H1 (cell line): Measurements from ENCODE around the gene TAMALIN. TPM values are rescaled to one million over a fixed set of nuclear protein-coding genes. Genes with fewer than 3 reads are reported as not detected.

Experiments used
- CTCF ChIA-PET: fragments of 300-600 bp; sonication (Branson Sonifier 250); formaldehyde crosslinking; loops from one replicate; lab custom pipeline; 2021; ENCODE audit not compliant: partially characterized antibody; lab: Charles Lee
- POLR2A ChIA-PET: fragments of 300-600 bp; sonication (Branson Sonifier 250); formaldehyde crosslinking; loops from one replicate; lab custom pipeline; 2021; ENCODE audit warnings: inconsistent platforms; ENCODE audit not compliant: partially characterized antibody; lab: Charles Lee
- DNase-seq, 2 experiments: peaks; one replicate each; pipeline versions ENCODE4 v3.0.0 to v3.0.0-alpha.2; 2010 to 2022; ENCODE audit warnings: low spot score in 2 of 2, low read depth in 1 of 2, mixed read lengths in 1 of 2
- FAIRE-seq: peaks from 2 replicates; lab custom pipeline; 2011; peaks lifted over from hg19 to GRCh38; lab: Jason Lieb, UNC
- H2AFZ ChIP-seq: 2 replicates; pipeline ENCODE4 v1.8.1; 2012; ENCODE audit warnings: low read length, inconsistent platforms
- H2AK5ac ChIP-seq: 2 replicates; pipeline ENCODE4 v1.6.1; 2013; ENCODE audit warnings: low read depth, low read length
- H2BK120ac ChIP-seq: replicated peaks from 2 replicates; pipeline ENCODE3; 2013; ENCODE audit warnings: low read depth, low read length, inconsistent platforms
- H2BK12ac ChIP-seq: 2 replicates; pipeline ENCODE4 v1.6.1; 2013; ENCODE audit warnings: low read depth, low read length
- H2BK15ac ChIP-seq: 2 replicates; pipeline ENCODE4 v1.6.1; 2013; ENCODE audit warnings: low read length
- H2BK20ac ChIP-seq: 2 replicates; pipeline ENCODE4 v1.6.1; 2013; ENCODE audit warnings: low read length
- H2BK5ac ChIP-seq: 2 replicates; pipeline ENCODE4 v1.6.1; 2013; ENCODE audit warnings: low read depth, low read length
- H3K14ac ChIP-seq: 2 replicates; pipeline ENCODE4 v1.6.1; 2013; ENCODE audit warnings: inconsistent platforms; ENCODE audit not compliant: insufficient read length
- H3K18ac ChIP-seq: 2 replicates; pipeline ENCODE4 v1.6.1; 2013; ENCODE audit warnings: low read length; ENCODE audit errors: extremely low read depth
- H3K23ac ChIP-seq: 2 replicates; pipeline ENCODE4 v1.6.1; 2013; ENCODE audit warnings: inconsistent platforms; ENCODE audit not compliant: insufficient read length
- H3K23me2 ChIP-seq: 2 replicates; pipeline ENCODE4 v1.6.1; 2013; ENCODE audit warnings: low read depth, low read length
- H3K27ac ChIP-seq: 2 replicates; pipeline ENCODE4 v1.6.1; 2011; ENCODE audit warnings: low read depth, low read length, inconsistent platforms
- H3K27me3 ChIP-seq, 4 experiments: replicated peaks in 1 of 4; 1 replicate in 1 of 4; 2 replicates in 3 of 4; pipeline versions ENCODE4 v1.6.1 to v1.8.1; 2011 to 2013; ENCODE audit warnings: low read length in 3 of 4, mild to moderate bottlenecking in 3 of 4, inconsistent platforms in 2 of 4, mixed read lengths in 2 of 4, moderate library complexity in 1 of 4; ENCODE audit not compliant: control insufficient read depth in 3 of 4, insufficient read depth in 3 of 4; ENCODE audit errors: extremely low read depth in 1 of 4
- H3K36me3 ChIP-seq, 4 experiments: 2 replicates each; pipeline versions ENCODE4 v1.6.1 to v1.8.1; 2011 to 2013; ENCODE audit warnings: mild to moderate bottlenecking in 4 of 4, low read length in 3 of 4, moderate library complexity in 2 of 4, control low read depth in 1 of 4, inconsistent platforms in 1 of 4; ENCODE audit not compliant: insufficient read depth in 4 of 4, control insufficient read depth in 2 of 4
- H3K4ac ChIP-seq: replicated peaks from 2 replicates; pipeline ENCODE3; 2013; ENCODE audit warnings: low read length, low read depth, mixed read lengths, inconsistent platforms; ENCODE audit not compliant: insufficient read length
- H3K4me1 ChIP-seq, 4 experiments: replicated peaks in 1 of 4; 1 replicate in 1 of 4; 2 replicates in 3 of 4; pipeline versions ENCODE4 v1.6.1 to v1.8.1; 2011 to 2013; ENCODE audit warnings: low read length in 3 of 4, inconsistent platforms in 2 of 4, mixed read lengths in 1 of 4; ENCODE audit not compliant: insufficient read depth in 4 of 4, control insufficient read depth in 3 of 4
- H3K4me2 ChIP-seq, 2 experiments: 2 replicates each; pipeline versions ENCODE4 v1.6.1 to v1.8.1; 2011 to 2013; ENCODE audit warnings: low read depth in 2 of 2, low read length in 2 of 2, control low read depth in 1 of 2, inconsistent platforms in 1 of 2, mild to moderate bottlenecking in 1 of 2; ENCODE audit not compliant: insufficient read depth in 1 of 2
- H3K4me3 ChIP-seq, 4 experiments: fragments of 200-600, 300-600 bp in 1 of 4; sonication (generic), shearing (Covaris generic), sonication (Bioruptor Twin) in 1 of 4; 2 replicates each; pipeline versions ENCODE4 v1.5.1 to v1.8.1; 2011 to 2016; ENCODE audit warnings: low read length in 4 of 4, low read depth in 3 of 4, control low read depth in 2 of 4, inconsistent platforms in 2 of 4, mild to moderate bottlenecking in 2 of 4, mixed read lengths in 1 of 4, moderate library complexity in 1 of 4; ENCODE audit not compliant: insufficient read depth in 2 of 4; ENCODE audit errors: extremely low read depth in 1 of 4
- H3K56ac ChIP-seq: replicated peaks from 2 replicates; pipeline ENCODE3; 2013; ENCODE audit warnings: low read depth, mild to moderate bottlenecking, mixed read lengths, low read length, inconsistent platforms; ENCODE audit not compliant: insufficient read length
- H3K79me1 ChIP-seq: 2 replicates; pipeline ENCODE4 v1.6.1; 2013; ENCODE audit warnings: low read depth, low read length, control low read depth
- H3K79me2 ChIP-seq, 2 experiments: 2 replicates each; pipeline versions ENCODE4 v1.6.1 to v1.8.1; 2012 to 2013; ENCODE audit warnings: low read length in 2 of 2, mild to moderate bottlenecking in 2 of 2, inconsistent platforms in 1 of 2; ENCODE audit not compliant: insufficient read depth in 2 of 2, control insufficient read depth in 1 of 2
- H3K9ac ChIP-seq, 4 experiments: replicated peaks in 1 of 4; 1 replicate in 1 of 4; 2 replicates in 3 of 4; pipeline versions ENCODE4 v1.6.1 to v1.8.1; 2011 to 2013; ENCODE audit warnings: low read depth in 3 of 4, low read length in 3 of 4, control low read depth in 2 of 4, mild to moderate bottlenecking in 2 of 4, moderate library complexity in 2 of 4, inconsistent platforms in 1 of 4; ENCODE audit errors: extremely low read depth in 1 of 4
- H3K9me3 ChIP-seq, 2 experiments: 2 replicates each; pipeline versions ENCODE4 v1.6.1 to v1.8.1; 2012 to 2013; ENCODE audit warnings: mild to moderate bottlenecking in 2 of 2, moderate library complexity in 2 of 2, control low read depth in 1 of 2, inconsistent platforms in 1 of 2, low read depth in 1 of 2, low read length in 1 of 2, mixed read lengths in 1 of 2; ENCODE audit not compliant: insufficient read depth in 2 of 2
- H4K20me1 ChIP-seq, 2 experiments: replicated peaks in 1 of 2; 2 replicates each; pipeline versions ENCODE3 to v1.8.1; 2011 to 2013; ENCODE audit warnings: inconsistent platforms in 2 of 2, low read length in 2 of 2, mild to moderate bottlenecking in 1 of 2; ENCODE audit not compliant: insufficient read depth in 2 of 2, control insufficient read depth in 1 of 2
- H4K5ac ChIP-seq: 2 replicates; pipeline ENCODE4 v1.6.1; 2013; ENCODE audit warnings: low read length, low read depth, mixed read lengths, inconsistent platforms; ENCODE audit not compliant: insufficient read length
- H4K8ac ChIP-seq: 2 replicates; pipeline ENCODE4 v1.8.0; 2013; ENCODE audit warnings: mild to moderate bottlenecking, moderate library complexity, low read length, inconsistent platforms; ENCODE audit not compliant: insufficient read depth; ENCODE audit errors: extremely low read depth
- H4K91ac ChIP-seq: replicated peaks from 2 replicates; pipeline ENCODE3; 2013; ENCODE audit warnings: low read length, mixed read lengths, inconsistent platforms; ENCODE audit not compliant: insufficient read length
- ATF3 ChIP-seq: IDR thresholded peaks from 2 replicates; pipeline ENCODE4 v1.6.1; 2011; ENCODE audit warnings: low read depth, mild to moderate bottlenecking, low read length; ENCODE audit not compliant: insufficient read depth
- BACH1 ChIP-seq: IDR thresholded peaks from 2 replicates; pipeline ENCODE4 v1.6.1; 2012; ENCODE audit warnings: low read length, improper control_type of control experiment
- E2F6 ChIP-seq: IDR thresholded peaks from 2 replicates; pipeline ENCODE4 v1.6.1; 2012; ENCODE audit warnings: inconsistent platforms
- FOSL1 ChIP-seq: IDR thresholded peaks from 2 replicates; pipeline ENCODE4 v1.6.1; 2011; ENCODE audit warnings: mild to moderate bottlenecking, low read depth, low read length, moderate library complexity; ENCODE audit not compliant: insufficient read depth
- GTF2F1 ChIP-seq: IDR thresholded peaks from 2 replicates; pipeline ENCODE4 v1.6.1; 2012; ENCODE audit warnings: low read depth, low read length, improper control_type of control experiment, borderline replicate concordance
- KDM1A ChIP-seq: fragments of 200-600, 300-600 bp; sonication (generic); IDR thresholded peaks from 2 replicates; pipeline ENCODE4 v1.7.1; 2016; ENCODE audit warnings: mild to moderate bottlenecking, low read length, borderline replicate concordance
- KDM5A ChIP-seq: fragments of 200-600 bp; IDR thresholded peaks from 2 replicates; pipeline ENCODE4 v1.7.1; 2012; ENCODE audit warnings: mild to moderate bottlenecking, low read length, inconsistent platforms, mixed read lengths
- MAFK ChIP-seq: IDR thresholded peaks from 2 replicates; pipeline ENCODE4 v1.6.1; 2012; ENCODE audit warnings: low read depth, mild to moderate bottlenecking, improper control_type of control experiment, low read length
- MAX ChIP-seq: IDR thresholded peaks from 2 replicates; pipeline ENCODE4 v1.6.1; 2012; ENCODE audit warnings: inconsistent platforms
- SIRT6 ChIP-seq: IDR thresholded peaks from one replicate; pipeline ENCODE4 v1.7.1; 2012; ENCODE audit warnings: low read length, inconsistent platforms
- SP2 ChIP-seq: IDR thresholded peaks from 2 replicates; pipeline ENCODE4 v1.6.1; 2012; ENCODE audit warnings: mild to moderate bottlenecking, low read length, inconsistent platforms
- TCF12 ChIP-seq: IDR thresholded peaks from 2 replicates; pipeline ENCODE4 v1.6.1; 2011; ENCODE audit warnings: low read depth, mild to moderate bottlenecking, low read length
- whole genome bisulfite sequencing, 2 experiments: shearing (Covaris generic) in 1 of 2; methylation state at CpG; one replicate each; pipeline versions ENCODE4 v1.1.6 to v1.1.7; 2013 to 2015; ENCODE audit warnings: low lambda C conversion rate in 2 of 2, mixed read lengths in 2 of 2, inconsistent platforms in 1 of 2, low coverage in 1 of 2, missing lambda C conversion rate in 1 of 2; ENCODE audit not compliant: insufficient replicate concordance in 2 of 2, insufficient coverage in 1 of 2, insufficient read length in 1 of 2; ENCODE audit errors: extremely low coverage in 1 of 2, missing lambda C conversion rate in 1 of 2; 5-methylcytosine and 5-hydroxymethylcytosine counted together
- polyA plus RNA-seq, 7 experiments: library from polyadenylated mRNA; depleted of rRNA in 3 of 7; stranded (reverse) in 5 of 7; unstranded in 2 of 7; fragments of >200 nt in 5 of 7; fragments of 200-250 nt in 2 of 7; gene quantifications; 1 replicate in 5 of 7; 2 replicates in 1 of 7; 4 replicates in 1 of 7; pipeline versions ENCODE4 v1.2.1 to v1.2.3, GENCODE V29; 2011 to 2013; ENCODE audit warnings: missing spikeins in 2 of 7, mixed read lengths in 2 of 7
- total RNA-seq: library from RNA; stranded (reverse); fragmentation: NEBNext Ultra II Directional; extraction: Animal tissue kit (Norgen Biotek cat#: 25700); gene quantifications from 2 replicates; pipeline ENCODE4 v1.2.1, GENCODE V29; 2021

The TAMALIN gene
- total and polyA plus RNA-seq, 2 of the 8 experiments (the other 6 are each of a cell fraction or from before 2014, with no cell fraction given) = 2.6 to 4.9 TPM

DNA sequence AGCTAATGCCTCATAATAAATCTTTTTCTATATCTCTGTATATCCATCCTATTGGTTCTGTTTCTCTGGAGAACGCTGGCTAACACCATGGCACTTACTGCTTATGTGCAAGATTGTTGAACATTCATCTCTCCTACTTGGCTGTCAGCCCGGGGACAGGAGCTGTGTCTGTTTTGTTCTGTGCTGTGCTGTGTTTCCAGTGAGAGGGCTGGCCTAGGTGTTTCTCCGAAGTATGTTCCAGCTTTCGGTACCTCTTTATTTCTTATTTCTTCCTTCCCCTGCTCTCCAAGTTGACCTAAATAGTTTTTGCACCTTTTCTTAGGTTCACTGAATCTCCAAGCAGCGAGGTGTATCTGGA is 25.7 kb downstream of the TAMALIN start:
- no peak overlapping the region for H3K56ac ChIP-seq
- H3K4me1 ChIP-seq = peaks cover 9 to 13% (median 11%) of the 10 kb centered on the region in 4 experiments
- no peak overlapping the region for H4K91ac ChIP-seq
- H3K79me2 ChIP-seq = no peaks in the 10 kb centered on the region; a peak in 1 of 4 replicates
- no peak for DNase-seq
- H3K27ac ChIP-seq = no peak overlapping the region
- peak overlapping the region; percentile 77 for H2BK12ac ChIP-seq
- 0 out of 2 replicates have a peak overlapping the region, but pooled peaks have one; percentile 73 for H3K18ac ChIP-seq
- H2BK15ac ChIP-seq = no peak overlapping the region
- H2BK5ac ChIP-seq = peak overlapping the region; percentile 44
- no peak overlapping the region for H3K4ac ChIP-seq
- no peaks in the 10 kb centered on the region; the same call in 1 of the 2 replicates for H3K23me2 ChIP-seq
- H4K5ac ChIP-seq = no peak overlapping the region
- CTCF ChIA-PET = interaction anchor here (0.6 to 22.7 kb wide), 10 partner anchors 9 to 714 kb away, joined by 3 to 1249 read pairs (median 28); partner anchors contain the start of genes ATG101, NR4A1, SMIM41 and TAMALIN
- POLR2A ChIA-PET = interaction anchor here (0.8 to 13.1 kb wide), 15 partner anchors 7 to 93 kb away, joined by 3 to 82 read pairs (median 5); partner anchors contain the start of genes ATG101, NR4A1, SMIM41 and TAMALIN
- no peak overlapping the region for H2BK20ac ChIP-seq
- WGBS, 2 experiments = 41% methylated on average over 5 of the region's 5 CpGs; no CpG with 5 or more reads in 1 of the 2 experiments
- H3K9me3 ChIP-seq = no peaks in the 10 kb centered on the region
- no peak overlapping the region for H4K8ac ChIP-seq
- H3K27me3 ChIP-seq = peaks cover 2 to 32% (median 22%) of the 10 kb centered on the region in 4 experiments; a peak in 6 of 7 replicates
- H3K4me2 ChIP-seq = peak overlapping the region; percentile 66 to 80
- H2BK120ac ChIP-seq = no peak overlapping the region
- H3K14ac ChIP-seq = no peak overlapping the region
- H2AK5ac ChIP-seq = no peak overlapping the region; the same call in 1 of the 2 replicates
- H3K79me1 ChIP-seq = no peaks in the 10 kb centered on the region
- peak overlapping the region in 3 of 4 experiments; percentile 25 to 60 (median 26); a peak in 5 of 8 replicates for H3K4me3 ChIP-seq
- H2AFZ ChIP-seq = 0 out of 2 replicates have a peak overlapping the region, but pooled peaks have one; percentile 64
- no peaks in the 10 kb centered on the region for H3K36me3 ChIP-seq
- H3K23ac ChIP-seq = no peak overlapping the region
- no peak for FAIRE-seq
- peak overlapping the region in 2 of 4 experiments; percentile 34 to 41; a peak in 2 of 7 replicates for H3K9ac ChIP-seq
- no peaks in the 10 kb centered on the region for H4K20me1 ChIP-seq
- TF ChIP-seq KDM1A (no peak), SP2 (no peak), BACH1 (no peak), SIRT6 (no peak), ATF3 (no peak), GTF2F1 (no peak), TCF12 (no peak), E2F6 (no peak), FOSL1 (no peak), KDM5A (no peak), MAFK (no peak), MAX (no peak)
